NB4 (cell line): ENCODE results near the gene MAN1B1.
A peak's percentile ranks its signal among the peaks of the same experiment; 100 is the strongest.

Experiments used
- DNase-seq: peaks from one replicate; pipeline ENCODE4 v3.0.0; 2010; ENCODE audit warnings: low read depth
- H3K4me3 ChIP-seq: one replicate; pipeline ENCODE4 v1.5.1; 2011; ENCODE audit warnings: mild to moderate bottlenecking, low read depth, low read length, moderate library complexity
- CTCF ChIP-seq: IDR thresholded peaks from one replicate; pipeline ENCODE4 v1.5.1; 2012; ENCODE audit warnings: low read depth, low read length
- MAX ChIP-seq: IDR thresholded peaks from 2 replicates; pipeline ENCODE4 v1.6.1; 2011; ENCODE audit warnings: low read depth, low read length
- MYC ChIP-seq: IDR thresholded peaks from 2 replicates; pipeline ENCODE4 v1.6.1; 2011; ENCODE audit warnings: low read depth, low read length
- POLR2A ChIP-seq: IDR thresholded peaks from 2 replicates; pipeline ENCODE4 v1.6.1; 2011; ENCODE audit warnings: mild to moderate bottlenecking; ENCODE audit not compliant: insufficient read length; ENCODE audit errors: extremely low read depth

The MAN1B1 gene

GRCh38 chr9:137071282-137071681, 15.5 kb upstream of the MAN1B1 start:
- TF ChIP-seq CTCF (no peak), MYC (no peak), MAX (no peak), POLR2A (no peak)
- DNase-seq = no peak
- peak overlapping the region; percentile 51 for H3K4me3 ChIP-seq

GRCh38 chr9:137073992-137074399, 12.8 kb upstream of the MAN1B1 start:
- H3K4me3 ChIP-seq = no peak overlapping the region
- no peak for TF ChIP-seq POLR2A
- TF ChIP-seq MAX = no peak
- TF ChIP-seq MYC = no peak
- no peak for TF ChIP-seq CTCF
- DNase-seq = no peak

GRCh38 chr9:137074657-137075274, 12.0 kb upstream of the MAN1B1 start:
- DNase-seq = peak; percentile 89
- H3K4me3 ChIP-seq = no peak overlapping the region
- TF ChIP-seq CTCF = no peak
- peak; percentile 25 for TF ChIP-seq POLR2A
- peak; percentile 73 for TF ChIP-seq MAX
- TF ChIP-seq MYC = peak; percentile 78

GRCh38 chr9:137075275-137075775, 11.5 kb upstream of the MAN1B1 start:
- TF ChIP-seq MAX (no peak), CTCF (no peak), MYC (no peak), POLR2A (no peak)
- DNase-seq = peak; percentile 78
- no peak overlapping the region for H3K4me3 ChIP-seq

- TF ChIP-seq MAX = no peak
- no peak for TF ChIP-seq POLR2A
- TF ChIP-seq CTCF = no peak
- no peak for TF ChIP-seq MYC
- no peak overlapping the region for H3K4me3 ChIP-seq
Observed at GRCh38 chr9:137076636-137077009, 10.2 kb upstream of the MAN1B1 start.

GRCh38 chr9:137077010-137077747, 9.6 kb upstream of the MAN1B1 start, which contains the start of gene UAP1L1:
Gene UAP1L1 (plus strand): TSS chr9:137077517. CDS start chr9:137077533, 16 bp downstream.
- peak within 1 kb of the TSS; percentile 25 for H3K4me3 ChIP-seq
- peak; percentile 61 for DNase-seq
- TF ChIP-seq CTCF (no peak), MAX (peak; percentile 32; the same call in 1 of the 2 replicates), MYC (no peak), POLR2A (peak; percentile 28)

More at GRCh38 chr9:137076636-137077009, 10.2 kb upstream of the MAN1B1 start:
- DNase-seq = no peak
